Measurements from ENCODE around the gene NUP43.
"Not testable (repeated sequence)": the region's sequence is repeated elsewhere in the genome, so short reads cannot be mapped to it uniquely, and the experiment has no call there.

NUP43 gene

GRCh38 chr6:149755300-149756260, 9.3 kb upstream of the NUP43 start:
- no peak overlapping the region for H3K4me3 ChIP-seq (ENCODE audit: low read depth, low read length)

GRCh38 chr6:149754548-149754947, 8.2 kb upstream of the NUP43 start:
- TF ChIP-seq, protein P1, sequence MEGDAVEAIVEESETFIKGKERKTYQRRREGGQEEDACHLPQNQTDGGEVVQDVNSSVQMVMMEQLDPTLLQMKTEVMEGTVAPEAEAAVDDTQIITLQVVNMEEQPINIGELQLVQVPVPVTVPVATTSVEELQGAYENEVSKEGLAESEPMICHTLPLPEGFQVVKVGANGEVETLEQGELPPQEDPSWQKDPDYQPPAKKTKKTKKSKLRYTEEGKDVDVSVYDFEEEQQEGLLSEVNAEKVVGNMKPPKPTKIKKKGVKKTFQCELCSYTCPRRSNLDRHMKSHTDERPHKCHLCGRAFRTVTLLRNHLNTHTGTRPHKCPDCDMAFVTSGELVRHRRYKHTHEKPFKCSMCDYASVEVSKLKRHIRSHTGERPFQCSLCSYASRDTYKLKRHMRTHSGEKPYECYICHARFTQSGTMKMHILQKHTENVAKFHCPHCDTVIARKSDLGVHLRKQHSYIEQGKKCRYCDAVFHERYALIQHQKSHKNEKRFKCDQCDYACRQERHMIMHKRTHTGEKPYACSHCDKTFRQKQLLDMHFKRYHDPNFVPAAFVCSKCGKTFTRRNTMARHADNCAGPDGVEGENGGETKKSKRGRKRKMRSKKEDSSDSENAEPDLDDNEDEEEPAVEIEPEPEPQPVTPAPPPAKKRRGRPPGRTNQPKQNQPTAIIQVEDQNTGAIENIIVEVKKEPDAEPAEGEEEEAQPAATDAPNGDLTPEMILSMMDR (IDR thresholded peaks at IDR 0.05; ENCODE audit: low read depth, low read length): no peak
- no peak overlapping the region for H3K4me3 ChIP-seq (ENCODE audit: low read depth, low read length)
- DNase-seq (ENCODE audit: low read depth, low spot score): no peak
- in situ Hi-C loops (cut with HindIII; ENCODE audit: low sequenced_read_pairs): no loop called here

More at GRCh38 chr6:149755300-149756260, 9.3 kb upstream of the NUP43 start:
- in situ Hi-C loops (cut with HindIII; ENCODE audit: low sequenced_read_pairs): no loop called here
- TF ChIP-seq, protein P1 (IDR thresholded peaks at IDR 0.05; ENCODE audit: low read depth, low read length): no peak
- no peak for DNase-seq (ENCODE audit: low read depth, low spot score)

DNA sequence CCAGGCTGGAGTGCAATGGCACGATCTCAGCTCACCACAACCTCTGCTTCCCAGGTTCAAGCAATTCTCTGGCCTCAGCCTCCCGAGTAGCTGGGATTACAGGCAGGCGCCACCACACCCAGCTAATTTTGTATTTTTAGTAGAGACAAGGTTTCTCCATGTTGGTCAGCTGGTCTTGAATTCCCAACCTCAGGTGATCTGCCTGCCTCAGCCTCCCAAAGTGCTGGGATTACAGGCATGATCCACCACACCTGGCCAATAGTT, 7.0 kb upstream of the NUP43 start:
- in situ Hi-C loops (cut with HindIII; ENCODE audit: low sequenced_read_pairs); H3K4me3 ChIP-seq (ENCODE audit: low read depth, low read length); DNase-seq (ENCODE audit: low read depth, low spot score): not testable (repeated sequence)

- TF ChIP-seq, protein P1 (IDR thresholded peaks at IDR 0.05; ENCODE audit: low read depth, low read length): no peak
- no peak overlapping the region for H3K4me3 ChIP-seq (ENCODE audit: low read depth, low read length)
- in situ Hi-C loops (cut with HindIII; ENCODE audit: low sequenced_read_pairs): no loop called here
- DNase-seq (ENCODE audit: low read depth, low spot score): no peak
Observed at GRCh38 chr6:149752600-149753373, 6.5 kb upstream of the NUP43 start.

DNA sequence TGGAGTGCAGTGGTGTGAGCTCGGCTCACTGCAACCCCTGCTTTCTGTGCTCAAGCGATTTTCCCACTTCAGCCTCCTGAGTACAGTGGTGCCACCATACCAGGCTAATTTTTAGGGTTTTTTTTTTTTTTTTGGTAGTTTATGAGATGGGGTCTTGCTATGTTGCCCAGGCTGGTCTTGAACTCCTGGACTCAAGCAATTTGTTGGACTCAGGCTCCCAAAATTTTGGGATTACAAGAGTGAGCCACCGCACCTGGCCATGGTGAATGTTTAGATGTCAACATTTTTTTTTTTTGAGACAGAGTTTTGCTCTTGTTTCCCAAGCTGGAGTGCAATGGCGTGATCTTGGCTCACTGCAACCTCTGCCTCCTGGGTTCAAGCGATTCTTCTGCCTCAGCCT, 5.6 kb upstream of the NUP43 start:
- H3K4me3 ChIP-seq (ENCODE audit: low read depth, low read length); DNase-seq (ENCODE audit: low read depth, low spot score); in situ Hi-C loops (cut with HindIII; ENCODE audit: low sequenced_read_pairs): not testable (repeated sequence)

DNA sequence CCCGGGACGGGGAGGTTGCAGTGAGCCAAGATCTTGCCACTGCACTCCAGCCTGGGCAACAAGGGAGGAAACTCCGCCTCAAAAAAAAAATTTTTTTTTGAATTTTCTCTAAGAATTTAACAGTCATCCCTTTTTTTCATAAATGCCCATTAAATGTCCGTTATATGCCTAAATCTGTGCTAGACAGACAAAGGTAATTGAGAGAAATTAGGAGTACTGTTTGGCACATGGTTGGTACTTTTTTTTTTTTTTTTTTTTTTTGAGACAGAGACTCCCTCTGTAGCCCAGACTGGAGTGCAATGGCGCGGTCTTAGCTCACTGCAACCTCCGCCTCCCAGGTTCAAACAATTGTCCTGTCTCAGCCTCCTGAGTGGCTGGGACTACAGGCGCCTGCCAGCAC, 4.9 kb upstream of the NUP43 start:
- TF ChIP-seq, protein P1 (IDR thresholded peaks at IDR 0.05; ENCODE audit: low read depth, low read length): no peak
- no peak overlapping the region for H3K4me3 ChIP-seq (ENCODE audit: low read depth, low read length)
- in situ Hi-C loops (cut with HindIII; ENCODE audit: low sequenced_read_pairs): no loop called here
- DNase-seq (ENCODE audit: low read depth, low spot score): no peak

DNA sequence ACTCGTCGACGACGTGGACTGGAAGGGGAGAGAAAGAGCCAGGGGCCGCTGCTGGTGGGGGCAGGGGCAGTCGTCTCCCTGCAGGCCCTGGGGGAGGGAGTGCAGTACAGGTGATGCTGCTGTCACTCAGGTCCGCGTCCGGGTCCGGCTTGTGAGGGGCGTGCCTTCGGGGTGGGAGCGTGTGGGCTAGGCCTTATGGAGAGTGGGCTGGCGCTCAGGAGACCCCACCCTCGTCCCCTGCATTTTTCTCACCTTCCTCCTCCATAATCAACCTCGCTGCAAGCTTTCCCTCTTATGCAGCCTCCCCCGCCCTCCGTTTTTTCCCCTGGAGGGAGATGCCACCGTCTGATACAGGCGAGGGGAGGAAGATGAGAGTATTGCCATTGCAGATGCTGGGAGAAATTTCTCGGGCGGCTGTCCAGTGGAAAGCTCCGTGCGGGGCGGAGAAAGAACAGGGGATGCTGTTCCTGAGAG, 3.8 kb upstream of the NUP43 start:
- in situ Hi-C loops (cut with HindIII; ENCODE audit: low sequenced_read_pairs): no loop called here

More for the DNA sequence above, 3.8 kb upstream of the NUP43 start:
- TF ChIP-seq, protein P1 (IDR thresholded peaks at IDR 0.05; ENCODE audit: low read depth, low read length): no peak
- H3K4me3 ChIP-seq (ENCODE audit: low read depth, low read length): peak overlapping the region; percentile 76
- peak; percentile 52 for DNase-seq (ENCODE audit: low read depth, low spot score)

Measured in astrocyte of the spinal cord (primary cell).